Thymus (tissue), 11 donors: Measurements from ENCODE around the gene EIF3K. TPM values are rescaled to one million over a fixed set of nuclear protein-coding genes. Genes with fewer than 3 reads are reported as not detected.

Source experiments
- DNase-seq, 9 donors: peaks; one replicate each; pipeline ENCODE4 v3.0.0-alpha.2; 2013; ENCODE audit warnings: low spot score in 9 of 9, low read depth in 6 of 9, missing footprints in 1 of 9
- H3K27ac ChIP-seq, 2 donors: one replicate each; pipeline ENCODE4 v1.5.1; 2013; ENCODE audit warnings: control low read depth in 1 of 2, low read depth in 1 of 2, low read length in 1 of 2, mild to moderate bottlenecking in 1 of 2, moderate library complexity in 1 of 2
- H3K27me3 ChIP-seq, 2 donors: one replicate each; pipeline ENCODE4 v1.5.1; 2013; ENCODE audit warnings: low read length in 1 of 2; ENCODE audit not compliant: control insufficient read depth in 2 of 2, insufficient read depth in 1 of 2
- H3K36me3 ChIP-seq, 2 donors: one replicate each; pipeline ENCODE4 v1.5.1; 2013; ENCODE audit warnings: low read length in 1 of 2, mild to moderate bottlenecking in 1 of 2, moderate library complexity in 1 of 2; ENCODE audit not compliant: control insufficient read depth in 2 of 2, insufficient read depth in 2 of 2
- H3K4me1 ChIP-seq, 2 donors: one replicate each; pipeline ENCODE4 v1.5.1; 2013; ENCODE audit warnings: low read length in 2 of 2; ENCODE audit not compliant: control insufficient read depth in 2 of 2, insufficient read depth in 2 of 2
- H3K4me3 ChIP-seq, 2 donors: one replicate each; pipeline ENCODE4 v1.5.1; 2013; ENCODE audit warnings: low read length in 2 of 2, control low read depth in 1 of 2, mild to moderate bottlenecking in 1 of 2
- H3K9me3 ChIP-seq, 2 donors: one replicate each; pipeline ENCODE4 v1.5.1; 2013; ENCODE audit warnings: low read length in 1 of 2, mild to moderate bottlenecking in 1 of 2; ENCODE audit not compliant: control insufficient read depth in 2 of 2, insufficient read depth in 1 of 2
- WGBS: extraction: QIAGEN DNeasy Blood & Tissue Kit; methylation state at CpG from one replicate; pipeline ENCODE4 v1.1.7; 2013; 5-methylcytosine and 5-hydroxymethylcytosine counted together
- polyA plus RNA-seq: library from polyadenylated mRNA; stranded (reverse); fragments of 200-250 nt; gene quantifications from one replicate; pipeline ENCODE4 v1.2.3, GENCODE V29; 2013
- total RNA-seq: library from RNA; stranded (reverse); fragments of 120-200 nt; gene quantifications from one replicate; pipeline ENCODE4 v1.2.4, GENCODE V29; 2013
- donor health status: healthy.

Gene EIF3K
- total and polyA plus RNA-seq, 2 donors, result 268 to 317 TPM

DNA sequence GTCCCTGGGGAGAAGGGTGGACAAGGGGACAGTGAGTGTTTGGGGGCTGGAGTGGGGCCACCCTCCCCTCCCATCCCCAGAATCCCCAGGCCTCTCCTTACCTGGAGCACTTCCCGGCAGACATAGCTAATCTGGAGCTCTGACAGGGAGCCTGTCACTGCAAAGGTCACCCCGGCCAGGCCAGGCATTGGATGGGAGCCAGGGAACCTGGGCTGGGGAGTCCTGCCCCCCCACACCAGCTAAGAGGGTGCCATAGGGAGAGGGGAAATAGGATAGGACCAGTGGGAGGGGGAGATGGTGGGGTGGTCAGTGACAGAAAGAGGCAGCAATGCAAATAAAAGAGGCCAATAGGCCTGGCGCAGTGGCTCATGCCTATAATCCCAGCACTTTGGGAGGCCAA lies 4.7 kb upstream of the EIF3K start:
- H3K4me3 ChIP-seq, result no peak overlapping the region
- H3K27me3 ChIP-seq, result no peaks in the 10 kb centered on the region
- WGBS, result 95% methylated on average over 3 of the region's 3 CpGs
- H3K36me3 ChIP-seq, result peaks cover 9 to 36% of the 10 kb centered on the region in 2 donors
- H3K4me1 ChIP-seq, result peaks cover 6 to 16% of the 10 kb centered on the region in 2 donors
- H3K9me3 ChIP-seq, result peaks cover 0 to 6% of the 10 kb centered on the region in 2 donors
- no peak for DNase-seq
- no peak overlapping the region for H3K27ac ChIP-seq

DNA sequence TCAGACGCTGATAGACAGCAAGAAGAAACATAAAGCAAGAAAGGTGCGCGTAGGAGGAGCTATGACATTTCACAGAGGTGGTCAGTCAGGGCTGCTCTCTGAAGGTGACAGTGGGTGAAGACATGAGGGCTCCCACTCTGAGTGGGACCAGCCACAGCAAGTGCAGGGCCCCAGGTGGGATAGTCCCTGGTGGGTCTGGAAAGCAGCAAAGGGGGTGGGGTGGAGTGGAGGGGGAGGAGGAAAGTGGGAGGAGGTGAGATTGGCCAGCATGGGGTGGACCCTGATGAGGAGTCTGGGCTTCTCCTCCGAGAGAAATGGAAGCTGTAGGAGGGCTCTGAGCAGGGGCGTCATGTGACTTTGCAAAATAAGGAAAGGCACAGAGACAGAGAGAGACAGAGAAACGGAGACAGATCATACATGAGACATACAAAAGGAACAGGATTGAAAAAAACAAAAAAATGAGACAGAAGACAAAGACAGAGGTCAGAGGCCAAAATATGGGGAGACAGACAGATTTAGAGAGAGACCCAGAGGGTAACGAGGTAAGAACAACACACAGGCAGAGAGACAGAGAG lies 3.9 kb upstream of the EIF3K start:
- H3K4me3 ChIP-seq, result no peak overlapping the region

DNA sequence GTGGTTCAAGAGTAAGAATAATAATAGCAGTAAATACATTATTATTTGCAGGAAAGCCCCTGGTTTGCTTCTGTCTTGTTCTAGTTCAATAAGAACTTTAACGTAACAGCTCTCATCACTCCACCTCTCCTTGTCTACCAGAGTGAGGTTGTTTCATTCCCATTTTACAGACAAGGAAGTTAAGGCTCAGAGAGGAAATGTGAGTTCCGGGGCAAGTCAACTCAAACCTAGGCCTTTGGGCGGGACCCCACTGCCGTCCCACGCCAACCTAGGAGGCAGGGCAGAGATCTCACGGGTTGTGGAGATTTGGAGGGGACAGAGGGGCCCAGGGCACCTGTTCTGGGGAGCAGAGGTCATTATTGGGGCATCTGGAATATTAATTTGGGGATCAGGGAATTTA lies 2.7 kb upstream of the EIF3K start:
- H3K27ac ChIP-seq, result no peak overlapping the region
- H3K27me3 ChIP-seq, result no peaks in the 10 kb centered on the region
- H3K36me3 ChIP-seq, result peaks cover 11 to 35% of the 10 kb centered on the region in 2 donors
- WGBS, result 97% methylated on average over 6 of the region's 6 CpGs
- H3K4me1 ChIP-seq, result peaks cover 15 to 26% of the 10 kb centered on the region in 2 donors
- H3K4me3 ChIP-seq, result no peak overlapping the region
- no peak for DNase-seq
- peaks cover 0 to 6% of the 10 kb centered on the region in 2 donors for H3K9me3 ChIP-seq

More for the DNA sequence above, 3.9 kb upstream of the EIF3K start:
- Histone ChIP-seq H3K9me3 (peaks cover 0 to 6% of the 10 kb centered on the region in 2 donors), H3K27ac (no peak overlapping the region), H3K27me3 (no peaks in the 10 kb centered on the region), H3K4me1 (peaks cover 14 to 24% of the 10 kb centered on the region in 2 donors), H3K36me3 (peaks cover 5 to 32% of the 10 kb centered on the region in 2 donors)
- DNase-seq, result no peak
- WGBS, result 88% methylated on average over 7 of the region's 7 CpGs

DNA sequence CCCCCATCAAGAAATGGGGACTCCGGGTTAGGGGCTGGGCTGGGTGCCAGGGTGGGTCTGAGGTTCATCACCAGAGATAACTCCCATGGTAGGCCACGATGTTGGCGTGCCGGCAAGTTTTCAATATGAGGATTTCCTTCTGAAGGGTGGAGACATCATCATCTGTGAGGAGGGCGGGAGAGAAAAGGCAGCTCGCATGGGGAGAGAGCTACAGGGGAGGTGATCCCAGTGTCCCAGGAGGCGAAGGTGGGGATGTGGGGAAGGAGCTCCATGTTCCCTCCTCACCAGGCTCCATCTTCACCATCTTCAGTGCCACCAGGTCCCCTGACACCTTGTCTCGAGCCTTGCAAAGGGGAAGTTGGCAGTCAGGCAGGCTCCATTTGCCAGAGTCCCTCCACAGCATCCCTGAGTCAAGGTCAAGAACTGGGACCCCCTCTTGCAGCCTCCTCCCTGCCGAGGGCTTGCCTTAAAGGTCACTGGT lies 1.7 kb upstream of the EIF3K start:
- Histone ChIP-seq H3K27ac (peak overlapping the region; percentile 88 to 91), H3K36me3 (peaks cover 18 to 39% of the 10 kb centered on the region in 2 donors), H3K4me1 (peaks cover 15 to 26% of the 10 kb centered on the region in 2 donors), H3K9me3 (peaks cover 0 to 6% of the 10 kb centered on the region in 2 donors), H3K27me3 (no peaks in the 10 kb centered on the region), H3K4me3 (peak overlapping the region; percentile 66 to 84)
- WGBS, result 22% methylated on average over 9 of the region's 9 CpGs
- DNase-seq, result peak in 2 of 9 donors; percentile 9

DNA sequence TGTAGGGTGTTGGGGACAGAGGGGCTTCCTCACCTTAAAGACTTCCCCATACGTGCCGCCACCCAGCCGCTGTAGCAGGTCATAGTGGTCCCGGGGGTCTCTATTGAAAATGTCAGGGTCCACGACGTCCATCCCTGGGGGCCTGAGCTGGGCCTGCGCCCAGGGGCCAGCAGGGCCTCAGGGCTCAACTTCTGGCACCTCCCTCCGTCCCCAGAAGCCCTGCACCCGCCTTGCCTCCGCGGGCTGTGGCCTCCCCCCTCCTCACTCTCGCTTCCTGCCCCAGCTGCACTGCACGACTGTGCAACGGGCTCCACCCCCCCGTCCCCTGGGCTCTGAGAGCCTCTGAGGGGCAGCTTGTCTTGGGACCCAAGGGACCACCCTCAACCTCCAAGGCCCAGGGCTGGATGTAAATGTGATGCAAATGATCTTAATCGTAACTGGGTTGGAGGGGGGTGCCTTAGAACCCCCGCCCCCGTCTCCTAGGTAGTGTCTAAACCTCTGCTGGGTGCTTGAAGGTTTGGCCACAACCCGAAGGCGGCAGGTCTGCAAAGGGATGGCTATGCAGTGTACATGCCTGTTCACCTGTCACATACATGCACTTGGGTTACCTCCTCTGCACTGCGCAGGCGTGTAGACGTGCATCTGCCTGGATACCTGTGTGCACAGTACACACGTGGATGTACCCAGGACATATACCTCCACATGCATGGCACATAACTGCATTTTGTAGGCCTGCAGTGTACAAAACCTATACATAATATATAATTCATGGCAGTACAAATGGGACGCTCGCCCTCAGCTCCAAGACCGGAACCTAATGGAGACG lies 1.0 kb upstream of the EIF3K start, which contains the start of gene MAP4K1:
TSS of gene MAP4K1 (minus strand) at position 190 of the 826 bp plus-strand sequence. CDS start at position 132, 58 bp downstream.
- H3K9me3 ChIP-seq, result peaks cover 0 to 6% of the 10 kb centered on the region in 2 donors
- peaks cover 15 to 26% of the 10 kb centered on the region in 2 donors for H3K4me1 ChIP-seq
- H3K27me3 ChIP-seq, result no peaks in the 10 kb centered on the region
- 5% methylated on average over 28 of the region's 28 CpGs for WGBS
- H3K4me3 ChIP-seq, result peak within 1 kb of the TSS; percentile 66 to 84
- H3K36me3 ChIP-seq, result peaks cover 22 to 38% of the 10 kb centered on the region in 2 donors
- DNase-seq, result peak; percentile 41 to 86 (median 62)
- peak within 1 kb of the TSS; percentile 88 to 91 for H3K27ac ChIP-seq

DNA sequence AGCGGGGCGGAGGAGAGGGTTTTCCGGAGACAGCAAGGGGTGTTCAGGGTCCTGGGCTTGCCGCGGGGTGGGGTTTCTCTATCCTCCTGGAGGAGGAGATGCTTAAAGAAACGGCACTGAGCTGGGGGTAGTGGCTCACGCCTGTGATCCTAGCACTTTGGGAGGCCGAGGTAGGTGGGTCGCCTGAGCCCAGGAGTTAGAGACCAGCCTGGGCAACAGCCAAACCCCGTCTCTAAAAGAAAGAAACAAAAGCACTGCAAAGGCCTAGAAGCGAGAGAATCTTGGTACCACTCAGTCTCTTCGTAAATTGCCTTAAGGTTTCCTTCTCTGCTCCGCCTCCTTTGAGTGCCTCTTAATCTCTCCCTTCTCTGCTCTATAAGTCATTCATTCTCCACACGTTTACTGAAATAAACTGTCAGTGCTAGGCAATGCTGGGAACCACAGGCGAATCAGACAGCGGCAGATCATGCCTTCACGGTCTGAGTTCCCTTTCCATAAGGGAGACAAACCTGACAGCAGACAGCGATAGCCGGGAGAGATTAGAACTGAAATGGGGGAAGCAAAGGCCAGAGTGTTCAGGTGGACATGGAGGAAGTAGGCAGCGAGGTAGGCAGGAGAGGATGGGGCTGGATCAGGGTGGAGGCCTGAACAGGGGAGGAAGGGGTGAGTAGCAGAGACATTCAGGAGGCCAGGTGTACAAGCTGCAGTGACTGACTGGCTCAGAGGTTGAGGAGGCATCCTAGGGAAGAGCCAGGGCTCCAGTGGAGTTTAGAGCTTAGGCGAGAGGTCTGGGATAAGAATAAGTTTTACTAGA lies 580 bp downstream of the EIF3K start:
- Histone ChIP-seq H3K36me3 (peaks cover 32 to 38% of the 10 kb centered on the region in 2 donors), H3K4me1 (peaks cover 15 to 26% of the 10 kb centered on the region in 2 donors), H3K4me3 (peak overlapping the region; percentile 66 to 84), H3K27me3 (no peaks in the 10 kb centered on the region), H3K27ac (peak overlapping the region; percentile 62 to 91), H3K9me3 (peaks cover 0 to 6% of the 10 kb centered on the region in 2 donors)
- no peak for DNase-seq
- WGBS, result 20% methylated on average over 21 of the region's 21 CpGs

DNA sequence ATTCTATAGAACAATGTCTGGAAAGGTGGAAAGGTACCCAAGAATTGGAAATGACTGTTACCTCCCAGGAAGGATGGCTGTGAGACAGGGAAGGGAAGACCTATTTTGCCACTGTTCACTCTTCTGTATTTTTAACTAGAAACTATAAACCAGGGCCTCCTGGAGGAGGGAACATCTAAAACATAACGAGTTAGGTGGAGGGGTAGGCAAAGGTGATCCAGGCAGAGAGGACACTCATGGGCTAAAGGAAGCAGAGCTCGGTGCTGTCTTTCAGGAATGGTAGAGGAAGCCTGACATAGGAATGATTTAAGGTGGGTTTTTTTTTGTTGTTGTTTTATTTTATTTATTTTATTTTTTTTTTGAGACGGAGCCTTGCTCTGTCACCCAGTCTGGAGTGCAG lies 5.8 kb downstream of the EIF3K start:
- WGBS, result 99% methylated on average over 3 of the region's 3 CpGs
- DNase-seq, result no peak
- Histone ChIP-seq H3K9me3 (no peaks in the 10 kb centered on the region), H3K36me3 (peaks cover 73 to 89% of the 10 kb centered on the region in 2 donors), H3K27me3 (no peaks in the 10 kb centered on the region), H3K27ac (no peak overlapping the region), H3K4me3 (no peak overlapping the region), H3K4me1 (peaks cover 4 to 5% of the 10 kb centered on the region in 2 donors)

DNA sequence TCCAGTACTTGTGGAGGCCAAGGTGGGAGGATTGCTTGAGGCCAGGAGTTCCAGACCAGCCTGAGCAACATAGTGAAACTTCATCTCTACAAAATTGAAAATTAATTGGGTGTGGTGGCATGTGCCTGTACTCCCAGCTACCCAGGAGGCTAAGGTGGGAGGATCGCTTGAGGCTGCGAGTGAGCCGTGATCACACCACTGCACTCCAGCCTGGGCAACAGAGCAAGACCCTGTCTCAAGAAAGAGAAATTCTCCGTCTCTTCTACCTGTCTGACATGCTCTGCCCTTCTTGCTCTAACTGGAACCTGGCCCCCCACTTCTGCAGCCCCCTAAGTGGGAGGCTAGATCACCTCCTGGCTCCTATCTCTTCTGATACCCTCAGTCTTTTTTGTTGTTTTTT lies 7.4 kb downstream of the EIF3K start:
- H3K27ac ChIP-seq, result no peak overlapping the region
- peaks cover 66 to 84% of the 10 kb centered on the region in 2 donors for H3K36me3 ChIP-seq
- H3K4me3 ChIP-seq, result no peak overlapping the region
- H3K27me3 ChIP-seq, result no peaks in the 10 kb centered on the region
- H3K4me1 ChIP-seq, result no peaks in the 10 kb centered on the region
- no peak for DNase-seq
- over 99% methylated on average over 4 of the region's 4 CpGs for WGBS
- H3K9me3 ChIP-seq, result no peaks in the 10 kb centered on the region
